DMS153 treated with DMSO at 0.1 percent for 48 hours (cell line): ENCODE results near the gene IFI27.
"Not testable (repeated sequence)": the region's sequence is repeated elsewhere in the genome, so short reads cannot be mapped to it uniquely, and the experiment has no call there.

Experiments
- DNase-seq: peaks from one replicate; lab custom pipeline; 2025; ENCODE audit not compliant: unreplicated experiment; lab: John Stamatoyannopoulos, UW

IFI27 gene

GRCh38 chr14:94110552-94111181 is at the start of gene IFI27:
Gene IFI27, plus strand, starts transcription at chr14:94110736.
- no peak for DNase-seq

- DNase-seq = no peak
Measured at GRCh38 chr14:94062344-94062940, 48.1 kb upstream of the IFI27 start.

GRCh38 chr14:94066089-94066676 is 44.4 kb upstream of the IFI27 start:
- DNase-seq = peak; percentile 36

- not testable (repeated sequence) for DNase-seq
Measured at GRCh38 chr14:94072076-94072475, 38.5 kb upstream of the IFI27 start.

- DNase-seq = no peak
Measured at GRCh38 chr14:94074534-94074933, 36.0 kb upstream of the IFI27 start.

GRCh38 chr14:94075008-94075407 is 35.5 kb upstream of the IFI27 start:
- DNase-seq = no peak

GRCh38 chr14:94077111-94077821 is 33.3 kb upstream of the IFI27 start:
- no peak for DNase-seq

- no peak for DNase-seq
Measured at GRCh38 chr14:94077823-94078222, 32.7 kb upstream of the IFI27 start.

- no peak for DNase-seq
Measured at GRCh38 chr14:94079891-94080620, 30.5 kb upstream of the IFI27 start.

- peak; percentile 93 for DNase-seq
Measured at GRCh38 chr14:94080621-94081385, 29.7 kb upstream of the IFI27 start, which contains the start of the genes DDX24 and IFI27L1. Gene DDX24, minus strand, starts transcription at chr14:94081202. Its CDS starts 1,460 bp downstream, at chr14:94079742. Gene IFI27L1, plus strand, starts transcription at chr14:94081310. Its CDS starts 15,628 bp downstream, at chr14:94096938.

- no peak for DNase-seq
Measured at GRCh38 chr14:94081386-94081820, 29.1 kb upstream of the IFI27 start.

- no peak for DNase-seq
Measured at GRCh38 chr14:94087891-94088290, 22.6 kb upstream of the IFI27 start.

- DNase-seq = no peak
Measured at GRCh38 chr14:94088516-94088915, 22.0 kb upstream of the IFI27 start.

- DNase-seq = no peak
Measured at GRCh38 chr14:94089479-94089878, 21.1 kb upstream of the IFI27 start.

- no peak for DNase-seq
Measured at GRCh38 chr14:94093418-94093817, 17.1 kb upstream of the IFI27 start.

GRCh38 chr14:94097091-94097490 is 13.4 kb upstream of the IFI27 start:
- no peak for DNase-seq

GRCh38 chr14:94098326-94098992 is 12.1 kb upstream of the IFI27 start:
- no peak for DNase-seq

GRCh38 chr14:94099006-94099405 is 11.5 kb upstream of the IFI27 start:
- DNase-seq = no peak

- DNase-seq = no peak
Measured at GRCh38 chr14:94100847-94101246, 9.7 kb upstream of the IFI27 start.

- no peak for DNase-seq
Measured at GRCh38 chr14:94101748-94102147, 8.8 kb upstream of the IFI27 start.
